HL-60 (cell line): Measurements from ENCODE around the gene SEC11A.

ENCODE experiments used
- CTCF ChIP-seq: IDR thresholded peaks from one replicate; pipeline ENCODE4 v1.5.1; 2011; ENCODE audit warnings: low read length, control low read depth, inconsistent platforms; ENCODE audit not compliant: insufficient read depth
- POLR2AphosphoS5 ChIP-seq: IDR thresholded peaks from 2 replicates; pipeline ENCODE4 v1.6.1; 2012; ENCODE audit warnings: low read depth
- SPI1 ChIP-seq: IDR thresholded peaks from 2 replicates; pipeline ENCODE4 v1.6.1; 2012; ENCODE audit warnings: low read depth, mild to moderate bottlenecking, borderline replicate concordance

GRCh38 chr15:84631706-84632272, 84.2 kb downstream of the SEC11A start:
- TF ChIP-seq CTCF (no peak), POLR2AphosphoS5 (no peak), SPI1 (no peak)
